Left lung (tissue), 10 donors: ENCODE results near the gene QRICH2. TPM values are rescaled to one million over a fixed set of nuclear protein-coding genes. Genes with fewer than 3 reads are reported as not detected.

ENCODE experiments used
- ATAC-seq: fragments of 200-7000 bp; cut with Tn5 transposase; one replicate; pipeline ENCODE4 v1.9.1; 2020; ENCODE audit warnings: moderate library complexity
- DNase-seq, 4 donors: peaks; one replicate each; pipeline ENCODE4 v3.0.0-alpha.2; 2013 to 2020
- H3K27ac ChIP-seq, 2 donors: fragments of 200-600 bp; sonication (generic) in 1 of 2; one replicate each; pipeline versions ENCODE4 v1.5.0 to v1.8.0; 2020 to 2021
- H3K27me3 ChIP-seq, 2 donors: fragments of 200-600 bp; sonication (generic) in 1 of 2; one replicate each; pipeline versions ENCODE4 v1.5.0 to v1.8.0; 2020 to 2021
- H3K36me3 ChIP-seq, 2 donors: fragments of 200-600 bp; sonication (generic) in 1 of 2; one replicate each; pipeline versions ENCODE4 v1.5.0 to v1.8.0; 2020 to 2021
- H3K4me1 ChIP-seq, 2 donors: fragments of 200-600 bp; one replicate each; pipeline ENCODE4 v1.8.0; 2021
- H3K4me3 ChIP-seq, 2 donors: fragments of 200-600 bp; sonication (generic) in 1 of 2; one replicate each; pipeline versions ENCODE4 v1.5.0 to v1.8.0; 2020 to 2021; ENCODE audit warnings: mild to moderate bottlenecking in 1 of 2
- H3K9me3 ChIP-seq, 2 donors: fragments of 200-600 bp; sonication (generic) in 1 of 2; one replicate each; pipeline versions ENCODE4 v1.5.0 to v1.8.0; 2020 to 2021
- CTCF ChIP-seq, 2 donors: fragments of 200-600 bp; sonication (generic) in 1 of 2; IDR thresholded peaks; one replicate each; pipeline versions ENCODE4 v1.5.0 to v1.8.0; 2021; ENCODE audit warnings: antibody characterized with exemption in 2 of 2
- intact Hi-C, 2 donors: fragments of 100-400 bp; cut with DNase I; formaldehyde crosslinking; loops; one replicate each; pipeline versions ENCODE4 v1.11.2 to v1.14.2; 2022
- polyA plus RNA-seq, 6 donors: library from polyadenylated mRNA; unstranded; fragments of 120-200 nt; gene quantifications; one replicate each; pipeline ENCODE4 v1.2.1, GENCODE V29; 2013; ENCODE audit not compliant: insufficient read length in 6 of 6
- total RNA-seq, 2 donors: library from RNA; stranded (reverse); fragmentation: NEBNext Ultra II Directional; extraction: Animal tissue kit (Norgen Biotek cat#: 25700); gene quantifications; one replicate each; pipeline ENCODE4 v1.2.1, GENCODE V29; 2021
- donor health status: DM: no; HTN: yes; CAD: no.
- donor health status: DM: no; HTN: no; CAD: no.

The QRICH2 gene
- total and polyA plus RNA-seq, 8 donors = 2.8 to 10.6 (median 7.5) TPM

DNA sequence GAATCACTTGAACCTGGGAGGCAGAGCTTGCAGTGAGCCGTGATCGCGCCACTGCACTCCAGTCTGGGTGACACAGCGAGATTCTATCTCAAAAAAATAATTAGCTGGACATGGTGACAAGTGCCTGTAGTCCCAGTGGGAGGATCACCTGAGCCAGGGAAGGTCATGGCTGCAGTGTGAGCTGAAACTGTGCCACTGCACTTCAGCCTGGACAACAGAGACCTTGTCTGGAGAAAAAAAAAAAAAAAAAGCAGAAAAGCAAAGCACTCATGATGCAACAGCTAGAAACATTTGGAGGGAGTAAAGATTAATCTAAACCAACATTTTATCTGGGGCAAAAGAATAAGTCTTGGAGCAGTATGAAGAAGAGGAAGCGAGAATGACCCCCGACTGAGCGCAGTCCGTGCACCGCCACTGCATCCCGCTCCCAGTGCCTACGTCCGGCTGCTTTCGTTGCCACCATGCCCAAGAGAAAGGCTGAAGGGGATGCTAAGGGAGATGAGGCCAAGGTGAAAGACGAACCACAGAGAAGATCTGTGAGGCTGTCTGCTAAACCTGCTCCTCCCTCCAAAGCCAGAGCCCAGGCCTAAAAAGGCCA, 37.4 kb upstream of the QRICH2 start:
- peaks cover 0 to 70% of the 10 kb centered on the region in 2 donors for H3K36me3 ChIP-seq
- ATAC-seq = no peak
- H3K4me1 ChIP-seq = no peaks in the 10 kb centered on the region
- intact Hi-C loops = no loop called here
- no peaks in the 10 kb centered on the region for H3K9me3 ChIP-seq
- TF ChIP-seq CTCF (IDR thresholded peaks at IDR 0.05) = no peak
- no peak overlapping the region for H3K27ac ChIP-seq
- no peak overlapping the region for H3K4me3 ChIP-seq
- H3K27me3 ChIP-seq = no peaks in the 10 kb centered on the region
- peak in 1 of 4 donors; percentile 32 for DNase-seq

GRCh38 chr17:76343106-76343505, 35.0 kb upstream of the QRICH2 start:
- Histone ChIP-seq H3K9me3 (no peaks in the 10 kb centered on the region), H3K4me3 (no peak overlapping the region), H3K36me3 (peaks cover 0 to 68% of the 10 kb centered on the region in 2 donors), H3K27me3 (no peaks in the 10 kb centered on the region), H3K4me1 (no peaks in the 10 kb centered on the region), H3K27ac (no peak overlapping the region)
- no peak for TF ChIP-seq CTCF (IDR thresholded peaks at IDR 0.05)
- ATAC-seq (no peak), DNase-seq (peak in 1 of 4 donors; percentile 3)
- intact Hi-C loops = no loop called here

DNA sequence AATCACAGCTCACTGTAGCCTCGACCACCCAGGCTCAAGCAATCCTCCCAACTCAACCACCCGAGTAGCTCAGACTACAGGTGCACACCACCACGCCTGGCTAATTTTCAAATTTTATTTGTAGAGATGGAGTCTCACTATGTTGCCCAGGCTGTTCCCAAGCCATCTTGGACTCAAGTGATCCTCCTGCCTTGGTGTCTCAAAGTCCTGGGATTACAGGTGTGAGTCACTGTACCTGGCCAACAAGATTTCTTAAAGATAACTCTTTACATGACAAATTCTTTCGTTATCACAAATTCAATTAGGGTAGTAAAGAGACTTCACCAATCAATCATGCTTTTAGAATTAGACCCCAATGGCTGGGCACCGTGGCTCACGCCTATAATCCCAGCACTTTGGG, 33.2 kb upstream of the QRICH2 start:
- intact Hi-C loops = no loop called here
- H3K36me3 ChIP-seq = peaks cover 0 to 50% of the 10 kb centered on the region in 2 donors
- H3K27ac ChIP-seq = no peak overlapping the region
- H3K4me3 ChIP-seq = no peak overlapping the region
- H3K4me1 ChIP-seq = no peaks in the 10 kb centered on the region
- ATAC-seq (no peak), DNase-seq (no peak)
- H3K27me3 ChIP-seq = no peaks in the 10 kb centered on the region
- no peaks in the 10 kb centered on the region for H3K9me3 ChIP-seq
- TF ChIP-seq CTCF (IDR thresholded peaks at IDR 0.05) = no peak

- Histone ChIP-seq H3K4me1 (peaks cover 0 to 9% of the 10 kb centered on the region in 2 donors), H3K27me3 (no peaks in the 10 kb centered on the region), H3K36me3 (peaks cover 0 to 15% of the 10 kb centered on the region in 2 donors), H3K27ac (no peak overlapping the region), H3K4me3 (no peak overlapping the region), H3K9me3 (no peaks in the 10 kb centered on the region)
- ATAC-seq = no peak
- no peak for DNase-seq
- intact Hi-C loops = no loop called here
- TF ChIP-seq CTCF (IDR thresholded peaks at IDR 0.05) = no peak
These were observed 29.3 kb upstream of the QRICH2 start for GRCh38 chr17:76337413-76337777.

GRCh38 chr17:76336756-76337412, 28.8 kb upstream of the QRICH2 start:
- no peak overlapping the region for H3K27ac ChIP-seq
- no peak for DNase-seq
- intact Hi-C loops = no loop called here
- H3K4me1 ChIP-seq = peaks cover 0 to 9% of the 10 kb centered on the region in 2 donors
- no peaks in the 10 kb centered on the region for H3K27me3 ChIP-seq
- no peak for ATAC-seq
- H3K4me3 ChIP-seq = no peak overlapping the region
- H3K9me3 ChIP-seq = no peaks in the 10 kb centered on the region
- no peak for TF ChIP-seq CTCF (IDR thresholded peaks at IDR 0.05)
- peaks cover 0 to 14% of the 10 kb centered on the region in 2 donors for H3K36me3 ChIP-seq
